ENCODE data around the gene UBE2L3. TPM values are rescaled to one million over a fixed set of nuclear protein-coding genes. Genes with fewer than 3 reads are reported as not detected.
A peak's percentile ranks its signal among the peaks of the same experiment; 100 is the strongest.

The UBE2L3 gene
- total and polyA plus RNA-seq, 2 experiments from 2014 or later = 86.3 to 136 TPM

GRCh38 chr22:21657360-21658032 lies 90.0 kb downstream of the UBE2L3 start (continued):
- TF ChIP-seq CTCF (conservative IDR thresholded peaks at IDR 0.05; ENCODE audit: low read depth in 2 of 2) (peak in 1 of 2 experiments; percentile 30; a peak in 3 of 4 replicates), ZNF331 (CRISPR knock-in tag; IDR thresholded peaks at IDR 0.05; ENCODE audit: low read depth) (no peak), NANOG (IDR thresholded peaks at IDR 0.05; ENCODE audit: borderline replicate concordance) (no peak), ETS1 (IDR thresholded peaks at IDR 0.05) (no peak), CREB1 (CRISPR knock-in tag; IDR thresholded peaks at IDR 0.05; ENCODE audit: low read depth) (no peak), EZH2 (IDR thresholded peaks at IDR 0.05; ENCODE audit: low read depth, unreplicated experiment) (no peak)

- Histone ChIP-seq H2AFZ (no peak overlapping the region), H3K4me3 (no peak overlapping the region), H3K4me2 (no peak overlapping the region), H4K20me1 (replicated peaks; ENCODE audit: insufficient read depth) (no peaks in the 10 kb centered on the region; the same call in 1 of the 2 replicates), H3F3A (replicated peaks; ENCODE audit: low read depth) (peaks cover 28% of the 10 kb centered on the region), H3K79me2 (replicated peaks; ENCODE audit: insufficient read depth) (no peaks in the 10 kb centered on the region), H3K9me2 (ENCODE audit: insufficient read depth) (no peaks in the 10 kb centered on the region), H3K27me3 (ENCODE audit: insufficient read depth) (no peaks in the 10 kb centered on the region), H3K36me3 (ENCODE audit: insufficient read depth) (peaks cover 5% of the 10 kb centered on the region; the same call in 1 of the 2 replicates), H3K27ac (ENCODE audit: low read depth) (no peak overlapping the region), H3K4me1 (ENCODE audit: insufficient read depth) (peaks cover 8% of the 10 kb centered on the region)
- Mint-ChIP-seq H3K27ac (no peak overlapping the region), H3K27me3 (ENCODE audit: insufficient read depth, low read depth, poor library complexity) (peaks cover 15% of the 10 kb centered on the region), H3K4me1 (peaks cover 16% of the 10 kb centered on the region), H3K4me3 (no peak overlapping the region), H3K9me3 (no peaks in the 10 kb centered on the region), H3K36me3 (ENCODE audit: low read depth) (peaks cover 7% of the 10 kb centered on the region)
- DNase-seq (ENCODE audit: low spot score) (no peak), ATAC-seq (no peak)
- TF ChIP-seq CTCF (conservative IDR thresholded peaks at IDR 0.05; ENCODE audit: low read depth in 2 of 2) = peak in 1 of 2 experiments; percentile 18; a peak in 1 of 4 replicates
- no peak for TF ChIP-seq ZNF462 (CRISPR knock-in tag; IDR thresholded peaks at IDR 0.05)
Measured at GRCh38 chr22:21659864-21660525, 92.5 kb downstream of the UBE2L3 start.
